Midbrain (tissue), 1 donor: ENCODE measurements around the gene RIC1.
"Not testable (repeated sequence)": the region's sequence is repeated elsewhere in the genome, so short reads cannot be mapped to it uniquely, and the experiment has no call there.

ENCODE experiments used
- DNase-seq: peaks from one replicate; lab custom pipeline; 2025; lab: John Stamatoyannopoulos, UW

Gene RIC1

GRCh38 chr9:5671711-5672353 lies 42.9 kb downstream of the RIC1 start:
- DNase-seq = no peak

- DNase-seq = not testable (repeated sequence)
Measured at GRCh38 chr9:5675046-5675445, 46.1 kb downstream of the RIC1 start.

- not testable (repeated sequence) for DNase-seq
Measured at GRCh38 chr9:5683591-5683990, 54.7 kb downstream of the RIC1 start.

GRCh38 chr9:5684101-5684500 lies 55.2 kb downstream of the RIC1 start:
- DNase-seq = no peak

- no peak for DNase-seq
Measured at GRCh38 chr9:5688109-5688508, 59.2 kb downstream of the RIC1 start.

GRCh38 chr9:5690278-5690677 lies 61.4 kb downstream of the RIC1 start:
- no peak for DNase-seq

- no peak for DNase-seq
Measured at GRCh38 chr9:5695860-5696259, 67.0 kb downstream of the RIC1 start.

GRCh38 chr9:5696884-5697283 lies 68.0 kb downstream of the RIC1 start:
- no peak for DNase-seq

- DNase-seq = no peak
Measured at GRCh38 chr9:5698004-5698403, 69.1 kb downstream of the RIC1 start.

GRCh38 chr9:5698810-5699556 lies 70.1 kb downstream of the RIC1 start:
- no peak for DNase-seq

GRCh38 chr9:5708414-5708813 lies 79.5 kb downstream of the RIC1 start:
- DNase-seq = no peak

- DNase-seq = no peak
Measured at GRCh38 chr9:5712651-5713390, 83.9 kb downstream of the RIC1 start.

- no peak for DNase-seq
Measured at GRCh38 chr9:5714501-5715401, 85.8 kb downstream of the RIC1 start.

- DNase-seq = no peak
Measured at GRCh38 chr9:5715548-5716127, 86.7 kb downstream of the RIC1 start.

- not testable (repeated sequence) for DNase-seq
Measured at GRCh38 chr9:5717434-5717833, 88.5 kb downstream of the RIC1 start.

- DNase-seq = no peak
Measured at GRCh38 chr9:5718296-5719032, 89.6 kb downstream of the RIC1 start.

- DNase-seq = no peak
Measured at GRCh38 chr9:5719100-5719926, 90.4 kb downstream of the RIC1 start.

GRCh38 chr9:5720151-5720550 lies 91.2 kb downstream of the RIC1 start:
- DNase-seq = no peak

- DNase-seq = no peak
Measured at GRCh38 chr9:5721279-5722087, 92.6 kb downstream of the RIC1 start.
